Fibroblast of skin of right quadriceps (primary cell): ENCODE results near the gene PANK3.
"Not testable (repeated sequence)": the region's sequence is repeated elsewhere in the genome, so short reads cannot be mapped to it uniquely, and the experiment has no call there.

Experiments used
- DNase-seq: peaks from one replicate; pipeline ENCODE4 v3.0.0-alpha.2; 2013

Gene PANK3

GRCh38 chr5:168549554-168549953 is 29.6 kb downstream of the PANK3 start:
- DNase-seq, result no peak

- no peak for DNase-seq
Observed at GRCh38 chr5:168537176-168537575, 42.0 kb downstream of the PANK3 start.

GRCh38 chr5:168534351-168534750 is 44.8 kb downstream of the PANK3 start:
- DNase-seq, result not testable (repeated sequence)

GRCh38 chr5:168531987-168532864 is 46.9 kb downstream of the PANK3 start:
- DNase-seq, result no peak

- no peak for DNase-seq
Observed at GRCh38 chr5:168531191-168531590, 48.0 kb downstream of the PANK3 start.

- DNase-seq, result peak; percentile 30
Observed at GRCh38 chr5:168530621-168531150, 48.5 kb downstream of the PANK3 start.

GRCh38 chr5:168529374-168530234 is 49.6 kb downstream of the PANK3 start:
- no peak for DNase-seq

GRCh38 chr5:168528521-168529373 is 50.4 kb downstream of the PANK3 start, which contains the start of gene FBLL1:
FBLL1 (plus strand) TSS chr5:168529305; CDS start chr5:168529505, 200 bp downstream.
- peak; percentile 42 for DNase-seq

GRCh38 chr5:168527756-168528295 is 51.3 kb downstream of the PANK3 start:
- DNase-seq, result no peak

GRCh38 chr5:168525856-168526255 is 53.3 kb downstream of the PANK3 start:
- DNase-seq, result no peak

- DNase-seq, result no peak
Observed at GRCh38 chr5:168513861-168514428, 65.2 kb downstream of the PANK3 start.

- DNase-seq, result no peak
Observed at GRCh38 chr5:168502563-168503237, 76.5 kb downstream of the PANK3 start.
